ENCODE measurements around the gene ZNF546.
A peak's percentile ranks its signal among the peaks of the same experiment; 100 is the strongest.
"Not testable (repeated sequence)": the region's sequence is repeated elsewhere in the genome, so short reads cannot be mapped to it uniquely, and the experiment has no call there.

ZNF546 gene

GRCh38 chr19:39996811-39997637, at the start of gene ZNF546:
ZNF546 (plus strand) TSS chr19:39997060; CDS start chr19:39998327, 1,267 bp downstream.
- DNase-seq, result peak; percentile 94

- DNase-seq, result no peak
These were observed 47.7 kb upstream of the ZNF546 start for GRCh38 chr19:39949026-39949747.

- no peak for DNase-seq
These were observed 45.7 kb upstream of the ZNF546 start for GRCh38 chr19:39951065-39951650.

GRCh38 chr19:39951686-39952085, 45.2 kb upstream of the ZNF546 start:
- DNase-seq, result no peak

- DNase-seq, result no peak
These were observed 42.9 kb upstream of the ZNF546 start for GRCh38 chr19:39953915-39954314.

GRCh38 chr19:39957886-39958285, 39.0 kb upstream of the ZNF546 start:
- not testable (repeated sequence) for DNase-seq

GRCh38 chr19:39958942-39959341, 37.9 kb upstream of the ZNF546 start:
- DNase-seq, result not testable (repeated sequence)

- DNase-seq, result not testable (repeated sequence)
These were observed 37.5 kb upstream of the ZNF546 start for GRCh38 chr19:39959407-39959806.

- DNase-seq, result no peak
These were observed 33.0 kb upstream of the ZNF546 start for GRCh38 chr19:39963898-39964297.

- no peak for DNase-seq
These were observed 30.2 kb upstream of the ZNF546 start for GRCh38 chr19:39966617-39967016.

GRCh38 chr19:39967561-39967960, 29.3 kb upstream of the ZNF546 start:
- no peak for DNase-seq

GRCh38 chr19:39968789-39969188, 28.1 kb upstream of the ZNF546 start:
- DNase-seq, result no peak

- no peak for DNase-seq
These were observed 27.6 kb upstream of the ZNF546 start for GRCh38 chr19:39969266-39969665.

GRCh38 chr19:39969681-39970424, 27.0 kb upstream of the ZNF546 start:
- DNase-seq, result no peak

- no peak for DNase-seq
These were observed 26.5 kb upstream of the ZNF546 start for GRCh38 chr19:39970425-39970674.

- peak; percentile 98 for DNase-seq
These were observed 26.0 kb upstream of the ZNF546 start, which contains the start of gene PSMC4 for GRCh38 chr19:39970675-39971379. PSMC4 (plus strand) TSS chr19:39971165; CDS start chr19:39971203, 38 bp downstream.

- DNase-seq, result no peak
These were observed 25.4 kb upstream of the ZNF546 start for GRCh38 chr19:39971380-39972035.

- no peak for DNase-seq
These were observed 22.3 kb upstream of the ZNF546 start for GRCh38 chr19:39974377-39975155.

- DNase-seq, result no peak
These were observed 14.0 kb upstream of the ZNF546 start for GRCh38 chr19:39982883-39983282.

GRCh38 chr19:39983695-39984300, 13.1 kb upstream of the ZNF546 start:
- DNase-seq, result no peak

- no peak for DNase-seq
These were observed 10.2 kb upstream of the ZNF546 start for GRCh38 chr19:39986643-39987042.
